KOPT-K1 (cell line): Measurements from ENCODE around the gene SRGAP2B.
"Not testable (repeated sequence)": the region's sequence is repeated elsewhere in the genome, so short reads cannot be mapped to it uniquely, and the experiment has no call there.

Experiments
- H3K27ac ChIP-seq: fragments of 200-600 bp; sonication (generic); 2 replicates; pipeline ENCODE4 v1.5.1; 2016; ENCODE audit warnings: antibody characterized with exemption, mild to moderate bottlenecking, low read depth, low read length; ENCODE audit not compliant: poor library complexity, severe bottlenecking
- H3K36me3 ChIP-seq: fragments of 200-600 bp; sonication (generic); 2 replicates; pipeline ENCODE4 v1.5.1; 2017; ENCODE audit warnings: antibody characterized with exemption, mild to moderate bottlenecking, low read length, moderate library complexity; ENCODE audit not compliant: insufficient read depth
- H3K9me3 ChIP-seq: fragments of 200-600 bp; sonication (generic); 2 replicates; pipeline ENCODE4 v1.5.1; 2017; ENCODE audit warnings: antibody characterized with exemption, low read length, mild to moderate bottlenecking; ENCODE audit not compliant: insufficient read depth, poor library complexity, severe bottlenecking

Gene SRGAP2B

DNA sequence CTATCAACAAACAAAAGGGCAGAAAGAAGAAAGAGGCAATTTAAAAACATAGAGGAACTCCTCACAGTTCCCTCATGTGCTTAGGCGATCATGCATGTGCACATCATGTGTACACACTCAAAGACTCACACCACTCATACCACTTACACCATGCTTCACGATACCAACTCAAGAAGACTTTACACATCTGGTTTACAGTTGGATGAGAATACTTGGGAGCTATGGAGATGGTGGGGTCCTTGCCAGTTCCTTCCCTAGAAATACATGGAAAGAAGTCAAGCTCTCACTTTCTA, 96.2 kb downstream of the SRGAP2B start:
- not testable (repeated sequence) for H3K27ac ChIP-seq, H3K9me3 ChIP-seq, H3K36me3 ChIP-seq

DNA sequence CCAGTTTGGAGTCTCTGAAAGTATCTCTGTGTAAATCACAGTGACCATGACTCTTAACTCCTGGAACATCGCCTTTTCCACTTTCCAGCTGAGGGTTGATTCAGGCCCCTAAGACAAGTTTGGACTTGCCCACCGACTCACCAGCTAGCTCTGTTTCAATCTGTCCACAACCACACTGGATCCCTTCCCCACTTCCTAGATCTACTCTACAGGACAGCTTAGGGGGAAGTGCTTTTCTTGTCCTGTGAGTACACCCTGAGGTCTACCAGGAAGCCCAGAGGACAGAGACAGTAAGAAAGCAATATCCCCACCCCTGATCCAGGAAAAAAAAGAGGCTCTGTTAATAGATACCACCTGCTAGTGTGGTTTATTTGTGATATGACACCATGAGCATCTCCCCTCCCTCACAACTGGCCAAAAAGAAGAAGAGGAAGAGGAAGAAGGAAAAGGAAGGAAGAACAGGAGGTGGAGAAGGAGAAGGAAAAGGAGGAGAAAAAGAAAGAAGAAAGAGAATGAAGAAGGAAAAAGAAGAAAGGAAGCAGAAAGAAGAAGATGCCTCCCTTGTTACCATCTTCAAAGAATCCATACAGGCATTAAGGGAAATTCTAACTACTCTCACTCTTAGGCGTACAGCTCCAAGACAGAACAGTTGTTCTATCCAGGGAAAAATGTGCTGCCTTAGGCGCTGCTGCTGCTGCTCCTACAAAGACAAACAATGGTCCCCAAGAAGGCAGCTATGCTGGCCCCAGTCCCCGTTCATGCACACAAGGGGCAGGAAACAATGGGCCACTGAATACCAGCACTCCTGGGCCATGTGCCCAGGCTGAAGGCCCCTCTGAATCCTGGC, 96.8 kb downstream of the SRGAP2B start:
- not testable (repeated sequence) for H3K9me3 ChIP-seq, H3K36me3 ChIP-seq, H3K27ac ChIP-seq

DNA sequence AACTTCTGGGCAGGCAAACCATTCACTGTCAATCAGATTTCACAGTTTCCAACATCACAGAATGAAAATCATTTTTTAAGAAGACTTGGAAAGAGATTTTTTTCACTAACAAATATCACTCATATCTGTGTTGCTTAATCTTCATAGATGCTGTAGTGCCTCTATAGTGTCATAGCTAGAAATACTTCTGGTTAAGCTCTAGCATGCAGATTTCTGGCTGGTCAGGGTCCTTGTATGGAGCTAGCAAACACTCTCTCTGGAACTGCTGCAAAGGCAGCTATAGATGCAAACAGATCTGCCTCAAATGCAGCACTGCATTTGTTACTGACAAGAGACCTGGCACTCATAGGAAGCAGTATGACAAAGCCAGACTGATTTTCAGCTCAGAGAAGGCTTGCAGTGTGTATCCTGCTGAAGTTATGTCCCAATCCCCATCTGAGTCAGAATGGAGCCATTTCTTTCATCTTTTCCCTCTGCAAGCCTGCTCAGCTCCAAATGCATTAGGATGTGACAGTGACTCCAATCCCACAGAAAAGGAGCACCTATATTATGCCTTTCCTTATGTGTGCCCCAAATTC, 99.2 kb downstream of the SRGAP2B start:
- H3K36me3 ChIP-seq, H3K9me3 ChIP-seq, H3K27ac ChIP-seq: not testable (repeated sequence)

DNA sequence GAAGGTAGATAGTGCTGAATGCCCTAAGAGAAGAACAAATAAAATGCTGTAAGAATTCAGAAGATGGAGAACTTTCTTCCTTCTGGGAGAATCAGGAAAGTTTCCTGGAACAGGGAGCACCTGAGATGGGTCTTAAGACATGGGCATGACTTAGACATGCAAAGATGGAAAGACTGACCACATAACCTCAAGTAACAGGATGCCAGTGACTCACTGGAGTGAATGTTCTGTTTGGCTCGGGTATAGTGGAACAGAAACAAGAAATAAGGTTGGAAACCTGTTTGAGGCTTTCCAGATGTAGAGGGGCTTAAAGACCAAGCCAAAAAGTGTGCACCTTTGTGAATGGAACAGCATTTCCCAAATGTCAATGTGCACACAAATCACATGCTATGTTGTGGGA, 102.2 kb downstream of the SRGAP2B start:
- H3K36me3 ChIP-seq, H3K9me3 ChIP-seq, H3K27ac ChIP-seq: not testable (repeated sequence)

DNA sequence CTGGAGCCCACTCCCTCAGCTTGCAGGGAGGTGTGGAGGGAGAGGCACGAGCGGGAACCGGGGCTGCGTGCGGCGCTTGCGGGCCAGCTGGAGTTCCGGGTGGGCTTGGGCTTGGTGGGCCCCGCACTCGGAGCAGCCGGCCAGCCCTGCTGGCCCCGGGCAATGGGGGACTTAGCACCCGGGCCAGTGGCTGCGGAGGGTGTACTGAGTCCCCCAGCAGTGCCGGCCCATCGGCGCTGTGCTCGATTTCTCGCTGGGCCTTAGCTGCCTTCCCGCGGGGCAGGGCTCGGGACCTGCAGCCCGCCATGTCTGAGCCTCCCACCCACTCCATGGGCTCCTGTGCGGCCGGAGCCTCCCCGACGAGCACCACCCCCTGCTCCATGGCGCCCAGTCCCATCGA, 104.5 kb downstream of the SRGAP2B start:
- H3K36me3 ChIP-seq, H3K27ac ChIP-seq, H3K9me3 ChIP-seq: not testable (repeated sequence)

DNA sequence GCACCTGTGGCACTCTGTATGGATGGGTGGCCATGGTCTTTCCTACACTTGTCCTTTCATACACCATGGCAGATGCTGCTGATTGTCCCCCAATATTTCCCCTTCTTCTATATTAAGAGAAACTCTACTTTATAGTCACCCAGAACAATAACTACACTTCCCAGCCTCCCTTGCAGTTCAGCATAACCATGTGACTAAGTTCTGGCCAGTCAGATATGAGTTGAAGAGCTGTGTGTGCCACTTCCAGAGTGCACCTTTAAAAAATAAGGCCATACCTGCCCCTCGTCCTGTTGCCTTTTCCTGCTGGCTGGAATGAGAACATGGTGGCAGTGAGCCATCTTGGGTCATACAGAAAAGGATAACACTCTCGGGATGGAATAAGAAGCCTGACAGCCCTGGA, 108.0 kb downstream of the SRGAP2B start:
- not testable (repeated sequence) for H3K9me3 ChIP-seq, H3K36me3 ChIP-seq, H3K27ac ChIP-seq

DNA sequence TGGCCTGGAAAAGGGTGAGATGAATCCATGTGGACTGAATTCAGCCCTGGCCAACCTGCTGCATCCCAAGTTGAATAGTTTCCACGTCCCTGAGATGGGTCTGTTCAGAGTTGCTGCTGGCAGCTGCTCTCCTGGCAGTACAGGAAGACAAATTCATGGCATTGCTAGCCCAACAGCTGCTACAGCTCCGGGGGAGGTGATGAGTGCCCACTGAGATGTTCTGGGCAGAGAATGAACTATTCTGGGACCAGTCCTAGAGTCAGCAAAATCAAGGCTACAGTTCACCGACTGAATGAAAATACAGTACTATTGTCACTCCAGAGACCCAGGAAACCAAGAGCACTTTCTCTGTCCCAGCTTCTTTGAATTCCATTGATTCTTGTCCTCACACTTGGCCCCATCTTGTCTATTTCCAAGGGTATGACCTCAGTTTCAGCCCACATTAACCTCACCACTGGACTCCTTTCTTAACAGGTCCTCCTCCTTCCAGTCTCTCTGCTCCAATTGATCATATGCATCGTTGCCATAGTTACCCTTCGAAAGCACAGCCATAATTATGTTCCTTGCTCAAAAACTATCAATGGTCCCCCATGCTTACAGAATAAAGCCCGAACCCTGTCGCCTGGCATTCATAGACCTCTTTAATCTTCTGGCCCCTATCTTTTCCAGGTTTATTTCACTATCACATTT, 108.8 kb downstream of the SRGAP2B start:
- not testable (repeated sequence) for H3K9me3 ChIP-seq, H3K27ac ChIP-seq, H3K36me3 ChIP-seq

DNA sequence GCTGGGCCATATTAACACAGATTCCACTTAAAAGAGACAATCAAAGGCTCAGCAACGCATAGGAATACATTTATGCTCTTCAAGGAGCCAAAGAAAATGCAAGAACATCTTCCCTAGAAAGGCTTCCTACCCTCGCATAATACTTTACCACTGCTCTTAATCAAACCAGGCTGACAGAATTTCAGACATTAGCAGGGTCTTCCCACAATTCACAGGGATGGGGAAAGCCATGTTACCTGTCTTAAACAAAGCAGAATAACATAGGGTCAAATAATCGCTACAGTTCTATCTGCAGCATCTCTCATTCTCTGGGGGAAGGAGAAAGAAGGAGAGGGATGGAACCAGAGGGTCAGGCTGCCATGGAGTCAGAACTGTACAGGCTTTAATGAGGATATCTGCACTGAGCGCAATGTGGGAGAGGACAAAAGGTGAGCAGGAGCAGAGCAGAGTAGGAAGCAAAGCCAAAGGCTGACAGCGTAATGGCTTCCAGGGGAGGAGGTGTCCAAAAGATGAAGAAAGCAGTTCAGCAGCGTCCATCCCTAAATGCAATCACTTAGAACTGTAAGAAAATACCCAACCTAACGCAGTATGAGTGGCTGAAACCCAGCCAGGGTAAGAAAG, 109.5 kb downstream of the SRGAP2B start:
- H3K36me3 ChIP-seq, H3K27ac ChIP-seq, H3K9me3 ChIP-seq: not testable (repeated sequence)

DNA sequence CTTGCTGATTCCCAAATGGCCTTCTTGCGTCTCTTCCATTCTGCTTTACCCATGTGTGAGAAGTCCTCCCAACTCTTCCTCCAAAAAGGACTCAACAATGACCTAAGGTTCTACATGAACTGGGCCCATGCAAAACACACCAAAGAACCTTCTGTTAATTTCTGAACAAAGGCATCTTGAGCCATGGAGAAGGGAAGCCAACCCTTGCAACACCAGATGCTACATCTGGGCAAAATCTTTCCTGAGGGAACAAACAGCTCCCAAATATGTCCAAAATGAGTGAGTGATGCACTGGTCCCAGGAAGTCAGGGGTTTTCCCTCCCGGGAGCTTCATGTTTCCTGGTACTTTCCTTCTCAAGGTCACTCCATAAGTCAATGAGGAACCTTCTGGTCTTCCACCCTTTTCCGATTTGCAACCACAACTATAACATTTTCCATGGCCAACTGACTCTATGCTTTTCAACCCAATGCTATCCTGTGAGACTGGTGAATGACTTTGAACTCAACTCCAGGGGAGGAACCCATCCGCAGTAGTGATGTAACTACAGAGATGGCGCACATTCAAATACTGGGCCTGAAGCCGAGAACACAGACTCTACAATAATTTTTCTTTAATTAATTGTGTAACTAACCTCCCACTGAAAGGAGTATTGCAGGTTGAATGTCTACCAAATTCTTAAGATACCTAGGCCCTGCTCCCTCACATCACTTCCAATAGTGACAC, 112.2 kb downstream of the SRGAP2B start:
- H3K36me3 ChIP-seq, H3K27ac ChIP-seq, H3K9me3 ChIP-seq: not testable (repeated sequence)

DNA sequence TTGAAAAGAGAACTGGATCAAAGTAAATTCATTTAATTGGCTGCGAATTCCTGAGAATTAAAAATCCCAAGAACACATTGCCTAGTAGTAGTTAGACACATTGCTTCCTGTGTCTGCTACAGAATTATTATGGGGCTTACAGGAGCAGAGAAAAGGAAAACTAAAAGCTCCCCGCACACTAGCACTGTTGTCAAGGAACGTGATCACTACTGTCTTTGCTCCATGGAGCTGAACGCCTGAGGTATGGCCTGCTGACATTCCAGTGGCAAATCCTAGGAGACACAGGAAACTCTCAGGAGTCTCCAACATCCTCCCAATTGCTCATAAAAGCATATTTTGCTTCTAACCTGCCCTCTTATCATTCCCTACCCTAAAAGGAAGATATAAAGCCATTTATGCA, 114.0 kb downstream of the SRGAP2B start:
- not testable (repeated sequence) for H3K27ac ChIP-seq, H3K36me3 ChIP-seq, H3K9me3 ChIP-seq

DNA sequence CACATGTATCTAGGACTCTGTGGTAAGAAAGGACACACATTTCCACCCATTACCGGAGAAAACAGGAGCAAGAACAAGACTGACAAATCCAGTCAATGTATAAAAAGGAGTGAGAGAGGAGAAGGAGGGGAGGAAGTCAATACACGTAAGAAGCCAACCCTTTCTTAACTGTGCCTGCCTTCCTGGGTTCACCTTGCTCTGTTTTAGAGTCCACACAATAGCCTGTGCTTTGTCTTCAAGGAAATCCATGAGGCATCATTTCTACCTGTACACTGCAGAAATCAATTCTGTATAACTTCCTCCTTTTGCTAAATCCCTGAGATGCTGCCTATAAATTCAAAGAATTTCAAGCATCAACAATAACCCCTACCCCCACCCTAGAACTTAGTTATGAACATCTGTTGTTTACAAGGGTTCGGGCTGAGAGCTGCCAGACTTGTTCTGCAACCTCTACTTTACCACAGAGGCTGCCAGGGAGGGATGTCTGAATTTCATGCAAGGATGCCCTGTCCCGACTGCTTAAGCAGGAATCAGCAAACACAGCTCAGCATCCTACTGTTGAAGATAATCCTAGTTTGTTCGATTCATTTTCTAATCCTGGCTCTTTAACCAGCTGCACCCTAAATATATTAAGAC, 115.0 kb downstream of the SRGAP2B start:
- H3K9me3 ChIP-seq, H3K27ac ChIP-seq, H3K36me3 ChIP-seq: not testable (repeated sequence)

DNA sequence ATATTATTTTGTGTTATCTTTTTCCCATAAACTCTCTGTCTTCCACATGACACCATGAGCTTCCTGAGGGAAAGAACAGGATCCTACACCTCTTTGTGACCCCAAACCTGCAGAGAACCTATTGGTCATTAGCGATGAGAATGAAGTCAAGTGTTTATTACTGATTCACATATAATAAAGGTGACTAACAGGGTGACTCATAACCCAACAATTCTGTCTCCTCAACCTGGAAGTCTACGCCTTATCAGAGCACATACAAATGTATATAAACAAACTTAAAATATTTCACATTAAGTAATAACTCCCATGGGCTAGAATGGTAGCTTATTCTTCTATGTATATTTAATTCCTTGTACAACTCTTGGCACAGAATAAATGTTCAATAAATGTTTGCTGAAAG, 117.3 kb downstream of the SRGAP2B start:
- H3K9me3 ChIP-seq, H3K36me3 ChIP-seq, H3K27ac ChIP-seq: not testable (repeated sequence)

DNA sequence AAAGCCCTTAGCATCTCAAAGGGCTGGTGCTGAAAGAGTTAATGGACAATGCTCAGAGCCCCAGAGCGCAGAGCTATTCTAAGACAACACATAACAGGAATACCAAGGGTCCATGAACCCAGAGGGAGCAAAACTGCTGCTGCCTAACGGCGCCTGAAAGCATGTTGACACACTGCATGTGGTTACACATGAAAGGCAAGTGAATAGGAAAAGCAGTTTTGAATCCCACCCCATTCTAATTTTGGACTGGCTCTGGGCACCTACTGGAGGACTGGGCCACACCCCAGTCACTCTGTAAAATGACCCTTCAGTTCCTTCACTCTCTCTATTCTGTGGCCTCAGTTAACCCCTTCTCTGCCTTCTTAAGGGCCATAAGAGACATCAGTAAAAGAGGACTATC, 123.2 kb downstream of the SRGAP2B start:
- not testable (repeated sequence) for H3K36me3 ChIP-seq, H3K9me3 ChIP-seq, H3K27ac ChIP-seq

DNA sequence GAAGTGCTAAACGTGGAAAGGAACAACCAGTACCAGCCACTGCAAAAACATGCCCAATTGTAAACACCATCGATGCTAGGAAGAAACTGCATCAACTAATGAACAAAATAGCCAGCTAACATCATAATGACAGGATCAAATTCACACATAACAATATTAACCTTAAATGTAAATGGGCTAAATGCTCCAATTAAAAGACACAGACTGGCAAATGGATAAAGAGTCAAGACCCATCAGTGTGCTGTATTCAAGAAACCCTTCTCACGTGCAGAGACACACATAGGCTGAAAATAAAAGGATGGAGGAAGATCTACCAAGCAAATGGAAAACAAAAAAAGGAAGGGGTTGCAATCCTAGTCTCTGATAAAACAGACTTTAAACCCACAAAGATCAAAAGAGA, 128.6 kb downstream of the SRGAP2B start:
- not testable (repeated sequence) for H3K9me3 ChIP-seq, H3K36me3 ChIP-seq, H3K27ac ChIP-seq

DNA sequence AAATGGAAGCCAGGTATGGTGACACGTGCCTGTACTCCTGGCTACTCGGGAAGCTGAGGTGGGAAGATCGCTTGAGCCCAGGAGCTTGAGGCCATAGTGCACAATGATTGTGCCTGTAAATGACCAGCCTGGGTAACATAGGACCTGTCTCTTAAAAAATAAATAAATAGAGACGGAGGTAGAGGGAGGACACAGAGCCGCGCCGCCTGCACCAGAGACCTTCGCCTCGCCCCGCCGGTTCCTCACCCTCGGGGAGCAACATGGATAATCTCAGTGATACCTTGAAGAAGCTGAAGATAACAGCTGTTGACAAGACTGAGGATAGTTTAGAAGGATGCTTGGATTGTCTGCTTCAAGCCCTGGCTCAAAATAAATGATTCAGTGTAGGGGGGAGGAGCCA, 130.4 kb downstream of the SRGAP2B start:
- not testable (repeated sequence) for H3K36me3 ChIP-seq, H3K27ac ChIP-seq, H3K9me3 ChIP-seq
